Suppressor macrophage treated with lipopolysaccharide for 4 hours (primary cell): ENCODE measurements around the gene MAPT.
"Not testable (repeated sequence)": the region's sequence is repeated elsewhere in the genome, so short reads cannot be mapped to it uniquely, and the experiment has no call there.

Source experiments
- DNase-seq: peaks from one replicate; pipeline ENCODE4 v3.0.0-alpha.2; 2020

The MAPT gene

GRCh38 chr17:45902892-45903346 is 8.6 kb downstream of the MAPT start:
- DNase-seq, result no peak

GRCh38 chr17:45904866-45905265 is 10.5 kb downstream of the MAPT start:
- no peak for DNase-seq

GRCh38 chr17:45905814-45906213 is 11.5 kb downstream of the MAPT start:
- no peak for DNase-seq

GRCh38 chr17:45906237-45906636 is 11.9 kb downstream of the MAPT start:
- no peak for DNase-seq

- DNase-seq, result no peak
These were observed 12.7 kb downstream of the MAPT start for GRCh38 chr17:45906927-45907622.

- DNase-seq, result no peak
These were observed 13.5 kb downstream of the MAPT start for GRCh38 chr17:45907750-45908395.

- no peak for DNase-seq
These were observed 14.1 kb downstream of the MAPT start for GRCh38 chr17:45908460-45908859.

GRCh38 chr17:45908935-45909334 is 14.6 kb downstream of the MAPT start:
- DNase-seq, result no peak

- no peak for DNase-seq
These were observed 16.3 kb downstream of the MAPT start for GRCh38 chr17:45910667-45911066.

- no peak for DNase-seq
These were observed 18.0 kb downstream of the MAPT start for GRCh38 chr17:45912319-45912718.

- DNase-seq, result not testable (repeated sequence)
These were observed 18.7 kb downstream of the MAPT start for GRCh38 chr17:45913030-45913429.

GRCh38 chr17:45914047-45914717 is 19.8 kb downstream of the MAPT start:
- no peak for DNase-seq

- DNase-seq, result no peak
These were observed 20.9 kb downstream of the MAPT start for GRCh38 chr17:45915263-45915662.

GRCh38 chr17:45917081-45917480 is 22.7 kb downstream of the MAPT start:
- no peak for DNase-seq

- no peak for DNase-seq
These were observed 23.9 kb downstream of the MAPT start for GRCh38 chr17:45918241-45918745.

GRCh38 chr17:45919136-45919535 is 24.8 kb downstream of the MAPT start:
- DNase-seq, result no peak

GRCh38 chr17:45920083-45920482 is 25.7 kb downstream of the MAPT start:
- no peak for DNase-seq

GRCh38 chr17:45923511-45924268 is 29.3 kb downstream of the MAPT start:
- DNase-seq, result no peak

GRCh38 chr17:45924332-45924820 is 30.0 kb downstream of the MAPT start:
- no peak for DNase-seq

- no peak for DNase-seq
These were observed 31.0 kb downstream of the MAPT start for GRCh38 chr17:45925311-45925710.

GRCh38 chr17:45927247-45927646 is 32.9 kb downstream of the MAPT start:
- no peak for DNase-seq

- DNase-seq, result no peak
These were observed 35.0 kb downstream of the MAPT start for GRCh38 chr17:45929344-45929743.

- DNase-seq, result no peak
These were observed 36.1 kb downstream of the MAPT start for GRCh38 chr17:45930420-45930951.
